Renal pelvis (tissue), 4 donors: ENCODE data around the gene QRSL1. TPM values are rescaled to one million over a fixed set of nuclear protein-coding genes. Genes with fewer than 3 reads are reported as not detected.

Experiments used
- DNase-seq: peaks from one replicate; pipeline ENCODE4 v3.0.0-alpha.2; 2013
- polyA plus RNA-seq, 3 donors: library from polyadenylated mRNA; unstranded; fragments of 120-200 nt; gene quantifications; one replicate each; pipeline ENCODE4 v1.2.1, GENCODE V29; 2013; ENCODE audit not compliant: insufficient read length in 3 of 3

The QRSL1 gene
- polyA plus RNA-seq, 3 donors: 13.9 to 24.2 (median 18.1) TPM

GRCh38 chr6:106716966-106717365 lies 87.6 kb downstream of the QRSL1 start:
- no peak for DNase-seq

Other genes with a start within 250 kb of the QRSL1 start
- 10 to 100 TPM; 10.3 to 13.7 (median 10.9) TPM for gene RTN4IP1, start 80 bp upstream of the QRSL1 start, polyA plus RNA-seq